HEK293 (cell line): ENCODE data around the gene CENPX.

Source experiments
- ATF2 ChIP-seq: fragments of 450-650 bp; formaldehyde crosslinking; IDR thresholded peaks from 2 replicates; pipeline ENCODE4 v1.5.1; 2016; ENCODE audit warnings: missing biosample characterization, missing genetic modification characterization, low read depth
- CTCF ChIP-seq: fragments of 450-650 bp; formaldehyde crosslinking; IDR thresholded peaks from 2 replicates; pipeline ENCODE4 v1.5.1; 2016; ENCODE audit warnings: missing biosample characterization, missing genetic modification characterization
- GLIS1 ChIP-seq: fragments of 450-650 bp; formaldehyde crosslinking; IDR thresholded peaks from 2 replicates; pipeline ENCODE4 v1.5.1; 2016; ENCODE audit warnings: missing biosample characterization, missing genetic modification characterization
- GLIS2 ChIP-seq: fragments of 450-650 bp; formaldehyde crosslinking; IDR thresholded peaks from 2 replicates; pipeline ENCODE4 v1.5.1; 2016; ENCODE audit warnings: missing biosample characterization, missing genetic modification characterization
- HOXD13 ChIP-seq: sonication (generic); formaldehyde crosslinking; IDR thresholded peaks from 2 replicates; pipeline ENCODE4 v1.8.0; 2022; ENCODE audit warnings: missing genetic modification reagents, borderline replicate concordance
- IKZF3 ChIP-seq: fragments of 450-650 bp; IDR thresholded peaks from 2 replicates; pipeline ENCODE4 v1.5.0; 2018; ENCODE audit warnings: missing biosample characterization, mild to moderate bottlenecking, missing genetic modification characterization, moderate library complexity
- KLF1 ChIP-seq: fragments of 450-650 bp; formaldehyde crosslinking; IDR thresholded peaks from 2 replicates; pipeline ENCODE4 v1.5.1; 2016; ENCODE audit warnings: missing biosample characterization, missing genetic modification characterization
- KLF8 ChIP-seq: fragments of 450-650 bp; formaldehyde crosslinking; IDR thresholded peaks from 2 replicates; pipeline ENCODE4 v1.5.1; 2016; ENCODE audit warnings: missing biosample characterization, missing genetic modification characterization
- PBX3 ChIP-seq: sonication (generic); formaldehyde crosslinking; IDR thresholded peaks from 2 replicates; pipeline ENCODE4 v1.8.1; 2022; ENCODE audit warnings: mild to moderate bottlenecking, moderate library complexity, missing genetic modification reagents
- PRDM1 ChIP-seq: fragments of 450-650 bp; formaldehyde crosslinking; IDR thresholded peaks from 2 replicates; pipeline ENCODE4; 2016; ENCODE audit warnings: missing biosample characterization, missing genetic modification characterization
- REST ChIP-seq: fragments of 450-650 bp; formaldehyde crosslinking; IDR thresholded peaks from 2 replicates; pipeline ENCODE4 v1.5.1; 2016; ENCODE audit warnings: missing biosample characterization, missing genetic modification characterization
- SCRT2 ChIP-seq: fragments of 450-650 bp; formaldehyde crosslinking; IDR thresholded peaks from 2 replicates; pipeline ENCODE4 v1.5.1; 2016; ENCODE audit warnings: missing biosample characterization, missing genetic modification characterization
- SP2 ChIP-seq: fragments of 450-650 bp; formaldehyde crosslinking; IDR thresholded peaks from 2 replicates; pipeline ENCODE4 v1.5.1; 2016; ENCODE audit warnings: missing biosample characterization, missing genetic modification characterization
- YY1 ChIP-seq: fragments of 450-650 bp; formaldehyde crosslinking; IDR thresholded peaks from 2 replicates; pipeline ENCODE4 v1.5.1; 2018; ENCODE audit warnings: missing biosample characterization, missing genetic modification characterization
- ZBTB26 ChIP-seq: fragments of 450-650 bp; formaldehyde crosslinking; optimal IDR thresholded peaks from 2 replicates; pipeline ENCODE3; 2016; ENCODE audit warnings: missing biosample characterization, mild to moderate bottlenecking, missing genetic modification characterization
- ZBTB7A ChIP-seq: fragments of 450-650 bp; formaldehyde crosslinking; IDR thresholded peaks from 2 replicates; pipeline ENCODE4 v1.5.1; 2016; ENCODE audit warnings: low read depth, missing biosample characterization, missing genetic modification characterization
- ZEB2 ChIP-seq: fragments of 450-650 bp; formaldehyde crosslinking; IDR thresholded peaks from 2 replicates; pipeline ENCODE4 v1.5.1; 2016; ENCODE audit warnings: missing biosample characterization, missing genetic modification characterization
- ZNF169 ChIP-seq: fragments of 450-650 bp; formaldehyde crosslinking; IDR thresholded peaks from 2 replicates; pipeline ENCODE4 v1.5.1; 2016; ENCODE audit warnings: missing biosample characterization, missing genetic modification characterization
- ZNF2 ChIP-seq: fragments of 450-650 bp; formaldehyde crosslinking; IDR thresholded peaks from 2 replicates; pipeline ENCODE4 v1.5.1; 2016; ENCODE audit warnings: missing biosample characterization, missing genetic modification characterization
- ZNF248 ChIP-seq: fragments of 450-650 bp; formaldehyde crosslinking; IDR thresholded peaks from 2 replicates; pipeline ENCODE4 v1.5.1; 2017; ENCODE audit warnings: missing biosample characterization, missing genetic modification characterization
- ZNF335 ChIP-seq: fragments of 450-650 bp; formaldehyde crosslinking; conservative IDR thresholded peaks from 2 replicates; pipeline ENCODE4 v1.5.1; 2016; ENCODE audit warnings: missing biosample characterization, missing genetic modification characterization
- ZNF341 ChIP-seq: fragments of 450-650 bp; formaldehyde crosslinking; IDR thresholded peaks from 2 replicates; pipeline ENCODE4; 2016; ENCODE audit warnings: low read depth, missing biosample characterization, missing genetic modification characterization
- ZNF391 ChIP-seq: fragments of 450-650 bp; formaldehyde crosslinking; IDR thresholded peaks from 2 replicates; pipeline ENCODE4 v1.5.1; 2016; ENCODE audit warnings: low read depth, missing biosample characterization, missing genetic modification characterization, borderline replicate concordance
- ZNF398 ChIP-seq: fragments of 450-650 bp; formaldehyde crosslinking; IDR thresholded peaks from 2 replicates; pipeline ENCODE4 v1.5.1; 2017; ENCODE audit warnings: missing biosample characterization, missing genetic modification characterization
- ZNF561 ChIP-seq: fragments of 450-650 bp; IDR thresholded peaks from 2 replicates; pipeline ENCODE4 v1.5.1; 2018; ENCODE audit warnings: missing biosample characterization, missing genetic modification characterization, borderline replicate concordance
- ZNF768 ChIP-seq: fragments of 450-650 bp; formaldehyde crosslinking; IDR thresholded peaks from 2 replicates; pipeline ENCODE4 v1.5.1; 2018; ENCODE audit warnings: missing biosample characterization, mild to moderate bottlenecking, missing genetic modification characterization
- ZNF785 ChIP-seq: fragments of 450-650 bp; formaldehyde crosslinking; IDR thresholded peaks from 2 replicates; pipeline ENCODE4 v1.5.1; 2016; ENCODE audit warnings: missing biosample characterization, missing genetic modification characterization
- ZSCAN23 ChIP-seq: fragments of 450-650 bp; formaldehyde crosslinking; IDR thresholded peaks from 2 replicates; pipeline ENCODE4 v1.5.1; 2016; ENCODE audit warnings: missing biosample characterization, missing genetic modification characterization
- ZXDB ChIP-seq: fragments of 450-650 bp; formaldehyde crosslinking; IDR thresholded peaks from 2 replicates; pipeline ENCODE4 v1.5.1; 2016; ENCODE audit warnings: missing biosample characterization, missing genetic modification characterization

The CENPX gene

GRCh38 chr17:82030470-82031302 lies 8.0 kb upstream of the CENPX start (continued):
- TF ChIP-seq CTCF (tag by site-specific recombination): peak; percentile 99
- peak; percentile 95 for TF ChIP-seq GLIS2
- TF ChIP-seq ZNF341: peak; percentile 53
- peak; percentile 69; the same call in 1 of the 2 replicates for TF ChIP-seq PBX3 (CRISPR knock-in tag)
- TF ChIP-seq KLF1: peak; percentile 40; the same call in 1 of the 2 replicates
- peak; percentile 40 for TF ChIP-seq KLF8 (tag by site-specific recombination)
- TF ChIP-seq ZSCAN23 (tag by site-specific recombination): no peak
- TF ChIP-seq YY1: 0 out of 2 replicates have a peak, but pooled peaks have one; percentile 7
- TF ChIP-seq ATF2 (tag by site-specific recombination): no peak
- TF ChIP-seq ZNF169: no peak
- peak; percentile 61; the same call in 1 of the 2 replicates for TF ChIP-seq ZXDB (tag by site-specific recombination)
- TF ChIP-seq ZNF561 (tag by site-specific recombination): peak; percentile 47; the same call in 1 of the 2 replicates
- peak; percentile 12; the same call in 1 of the 2 replicates for TF ChIP-seq ZNF398 (tag by site-specific recombination)
- peak; percentile 48 for TF ChIP-seq SP2
- no peak for TF ChIP-seq ZNF768 (tag by site-specific recombination)
- peak; percentile 65 for TF ChIP-seq ZBTB7A (tag by site-specific recombination)
- TF ChIP-seq ZNF335 (tag by site-specific recombination): peak; percentile 96
- TF ChIP-seq ZNF248 (tag by site-specific recombination): no peak
- TF ChIP-seq ZNF2 (tag by site-specific recombination): peak; percentile 95
- no peak for TF ChIP-seq PRDM1 (tag by site-specific recombination)
- peak; percentile 89 for TF ChIP-seq IKZF3 (tag by site-specific recombination)
- TF ChIP-seq SCRT2: no peak
- peak; percentile 96 for TF ChIP-seq ZEB2
- peak; percentile 93 for TF ChIP-seq ZBTB26 (tag by site-specific recombination)
- TF ChIP-seq ZNF391 (tag by site-specific recombination): peak; percentile 76; the same call in 1 of the 2 replicates
- TF ChIP-seq HOXD13 (CRISPR knock-in tag): no peak
- no peak for TF ChIP-seq ZNF785 (tag by site-specific recombination)
- no peak for TF ChIP-seq REST (tag by site-specific recombination)
- TF ChIP-seq GLIS1 (tag by site-specific recombination): peak; percentile 87
